MCF 10A (cell line): ENCODE measurements around the gene PRELID3B. TPM values are rescaled to one million over a fixed set of nuclear protein-coding genes. Genes with fewer than 3 reads are reported as not detected.

Experiments used
- Bru-seq: library from RNA; stranded (reverse); fragments of 400-500 nt; gene quantifications from one replicate; lab custom pipeline; 2021; lab: Mats Ljungman, UMichigan
- BruChase-seq, 2 experiments: library from RNA; stranded (reverse); fragments of 400-500 nt; gene quantifications; one replicate each; lab custom pipeline; 2021; lab: Mats Ljungman, UMichigan
- BruUV-seq: library from RNA; stranded (reverse); fragments of 400-500 nt; replicated peaks from 2 replicates; lab custom pipeline; 2021; lab: Mats Ljungman, UMichigan
- CTCF ChIA-PET: fragments of 300-600 bp; sonication (Branson Sonifier 250); formaldehyde crosslinking; extraction: SDS; loops from one replicate; lab custom pipeline; 2021; ENCODE audit warnings: antibody characterized with exemption, inconsistent platforms; lab: Yijun Ruan, JAX
- POLR2A ChIA-PET: fragments of 300-600, 350-650 bp; sonication (Branson Sonifier 250); formaldehyde crosslinking; extraction: SDS; loops from one replicate; lab custom pipeline; 2020; ENCODE audit warnings: antibody characterized with exemption, inconsistent platforms; lab: Yijun Ruan, JAX
- DNase-seq: peaks from one replicate; pipeline ENCODE4 v3.0.0-alpha.2; 2018; ENCODE audit not compliant: unreplicated experiment
- H3K27ac Mint-ChIP-seq: one replicate; pipeline ENCODE4 v1.8.0; 2022; ENCODE audit warnings: mild to moderate bottlenecking, low read depth, mixed read lengths; ENCODE audit not compliant: unreplicated experiment
- H3K27me3 Mint-ChIP-seq: one replicate; pipeline ENCODE4 v1.8.0; 2022; ENCODE audit warnings: mixed read lengths; ENCODE audit not compliant: insufficient read depth, unreplicated experiment
- H3K36me3 Mint-ChIP-seq: one replicate; pipeline ENCODE4 v1.8.0; 2022; ENCODE audit warnings: mild to moderate bottlenecking, moderate library complexity, mixed read lengths; ENCODE audit not compliant: insufficient read depth, unreplicated experiment
- H3K4me1 Mint-ChIP-seq: one replicate; pipeline ENCODE4 v1.8.0; 2022; ENCODE audit warnings: mixed read lengths; ENCODE audit not compliant: insufficient read depth, unreplicated experiment
- H3K4me3 Mint-ChIP-seq: one replicate; pipeline ENCODE4 v1.8.0; 2022; ENCODE audit warnings: mild to moderate bottlenecking, moderate library complexity, mixed read lengths; ENCODE audit not compliant: unreplicated experiment
- H3K9me3 Mint-ChIP-seq: one replicate; pipeline ENCODE4 v1.8.0; 2022; ENCODE audit warnings: mixed read lengths; ENCODE audit not compliant: unreplicated experiment
- CTCF ChIP-seq: fragments of 200-600 bp; IDR thresholded peaks from one replicate; pipeline ENCODE4 v1.8.0; 2022; ENCODE audit warnings: antibody characterized with exemption, mild to moderate bottlenecking; ENCODE audit not compliant: unreplicated experiment
- intact Hi-C: fragments of 100-400 bp; cut with micrococcal nuclease; formaldehyde crosslinking; loops from 2 replicates; pipeline ENCODE4 v1.14.1; 2022
- long read RNA-seq: library from polyadenylated mRNA; stranded (forward); transcript quantifications from one replicate; pipeline ENCODE4 v2.0.0, GENCODE V29; 2022
- total RNA-seq: library from RNA; stranded (reverse); gene quantifications from 2 replicates; pipeline ENCODE4 v1.2.3, GENCODE V29; 2022

The PRELID3B gene
- total RNA-seq (180 and 197 TPM in 2 replicates), Bru-seq, nascent RNA (percentile 98 among the genes with signal in this experiment), BruChase-seq, experiment 1, labeled RNA remaining after a 6-hour chase (percentile 100 among the genes with signal in this experiment), BruChase-seq, experiment 2, labeled RNA remaining after a 2-hour chase (percentile 99 among the genes with signal in this experiment)
- long read RNA-seq, transcript PRELID3B-201 (6 exons, 2,626 nt), result major isoform, 349 of 394 reads
- long read RNA-seq, transcript PRELID3B-203 (6 exons, 704 nt), result minor isoform, 14 of 394 reads
- long read RNA-seq, transcript PRELID3B-202 (5 exons, 943 nt), result minor isoform, 7 of 394 reads
- long read RNA-seq, partial matches to known transcripts, result 6 of 394 reads
- long read RNA-seq, other reads (novel, unspliced or antisense), result 17 of 394 reads

GRCh38 chr20:59042151-59042795 is at the start of gene PRELID3B:
Gene PRELID3B (minus strand): TSS chr20:59042786. CDS start chr20:59042730, 56 bp downstream.
- ChIA-PET POLR2A (interaction anchor here (0.9 to 4.9 kb wide), 13 partner anchors 11 to 654 kb away, joined by 3 to 107 read pairs (median 4); partner anchors contain the start of genes ATP5F1E, TUBB1 and VAPB), CTCF (interaction anchor here (0.6 to 2.5 kb wide), 4 partner anchors 10 to 172 kb away, joined by 3 to 19 read pairs (median 6); partner anchors contain the start of gene ATP5F1E)
- peak within 1 kb of the TSS; percentile 90 for H3K27ac Mint-ChIP-seq
- H3K27me3 Mint-ChIP-seq, result no peaks in the 10 kb centered on the region
- peaks cover 8% of the 10 kb centered on the region for H3K9me3 Mint-ChIP-seq
- TF ChIP-seq CTCF, result no peak
- H3K4me1 Mint-ChIP-seq, result peaks cover 34% of the 10 kb centered on the region
- peaks cover 32% of the 10 kb centered on the region for H3K36me3 Mint-ChIP-seq
- intact Hi-C loops, result no loop called here
- DNase-seq, result peak; percentile 43
- peak within 1 kb of the TSS; percentile 86 for H3K4me3 Mint-ChIP-seq
- no TSS peak for BruUV-seq

- no TSS peak for BruUV-seq
Measured at GRCh38 chr20:59087829-59088433, 45.3 kb upstream of the PRELID3B start.

GRCh38 chr20:59086923-59087322 is 44.3 kb upstream of the PRELID3B start:
- no TSS peak for BruUV-seq
- POLR2A ChIA-PET, result interaction anchor here (1.2 to 1.5 kb wide), 3 partner anchors 54 to 135 kb away, joined by 3 to 7 read pairs (median 3); partner anchors contain the start of gene ATP5F1E
- DNase-seq, result no peak
- H3K4me3 Mint-ChIP-seq, result no peak overlapping the region
- no peaks in the 10 kb centered on the region for H3K36me3 Mint-ChIP-seq
- CTCF ChIA-PET, result interaction anchor here (0.5 to 7.1 kb wide), 31 partner anchors 10 to 1259 kb away, joined by 3 to 98 read pairs (median 5); no protein-coding TSS in a partner anchor
- H3K27ac Mint-ChIP-seq, result no peak overlapping the region
- H3K4me1 Mint-ChIP-seq, result peaks cover 19% of the 10 kb centered on the region
- no peak for TF ChIP-seq CTCF
- intact Hi-C loops, result loop anchor here (1.0 to 5.0 kb wide), 2 partner anchors 135 to 370 kb away; no protein-coding TSS in a partner anchor
- no peaks in the 10 kb centered on the region for H3K9me3 Mint-ChIP-seq
- peaks cover 40% of the 10 kb centered on the region for H3K27me3 Mint-ChIP-seq

More at GRCh38 chr20:59087829-59088433, 45.3 kb upstream of the PRELID3B start:
- peak; percentile 81 for TF ChIP-seq CTCF
- intact Hi-C loops, result loop anchor here (1.0 to 5.0 kb wide), 2 partner anchors 134 to 369 kb away; no protein-coding TSS in a partner anchor
- POLR2A ChIA-PET, result interaction anchor here (1.2 to 1.5 kb wide), 3 partner anchors 55 to 134 kb away, joined by 3 to 7 read pairs (median 3); partner anchors contain the start of gene ATP5F1E
- H3K4me3 Mint-ChIP-seq, result no peak overlapping the region
- peaks cover 51% of the 10 kb centered on the region for H3K27me3 Mint-ChIP-seq
- H3K36me3 Mint-ChIP-seq, result no peaks in the 10 kb centered on the region
- peaks cover 16% of the 10 kb centered on the region for H3K4me1 Mint-ChIP-seq
- no peak overlapping the region for H3K27ac Mint-ChIP-seq
- peak; percentile 77 for DNase-seq
- CTCF ChIA-PET, result interaction anchor here (0.6 to 7.1 kb wide), 48 partner anchors 8 to 698 kb away, joined by 3 to 98 read pairs (median 5); no protein-coding TSS in a partner anchor
- H3K9me3 Mint-ChIP-seq, result no peaks in the 10 kb centered on the region
